Neural cell (in vitro differentiated cells): ENCODE results near the gene CEP192.
"Not testable (repeated sequence)": the region's sequence is repeated elsewhere in the genome, so short reads cannot be mapped to it uniquely, and the experiment has no call there.

Experiments used
- CTCF ChIP-seq: fragments of 450-650 bp; IDR thresholded peaks from 2 replicates; pipeline ENCODE4 v1.5.1; 2014; ENCODE audit warnings: antibody characterized with exemption, mild to moderate bottlenecking, moderate library complexity; ENCODE audit not compliant: poor library complexity, severe bottlenecking
- EZH2 ChIP-seq: fragments of 200-600, 300-800 bp; shearing (Covaris generic), sonication (generic); IDR thresholded peaks from 2 replicates; pipeline ENCODE4 v1.6.1; 2014; ENCODE audit warnings: antibody characterized with exemption, low read length, borderline replicate concordance, mild to moderate bottlenecking; ENCODE audit not compliant: insufficient read depth, poor library complexity, severe bottlenecking
- MXI1 ChIP-seq: fragments of 450-650 bp; conservative IDR thresholded peaks from 2 replicates; pipeline ENCODE4 v1.6.1; 2014; ENCODE audit warnings: antibody characterized with exemption, mild to moderate bottlenecking; ENCODE audit not compliant: poor library complexity, severe bottlenecking
- TAF1 ChIP-seq: IDR thresholded peaks from 2 replicates; pipeline ENCODE4 v1.6.1; 2012; ENCODE audit warnings: low read depth

GRCh38 chr18:13098104-13098503 lies 106.9 kb downstream of the CEP192 start:
- TF ChIP-seq CTCF, TAF1, MXI1, EZH2: not testable (repeated sequence)
